GM19467 (cell line): ENCODE measurements around the gene TCHH.
"Not testable (repeated sequence)": the region's sequence is repeated elsewhere in the genome, so short reads cannot be mapped to it uniquely, and the experiment has no call there.

Experiments
- ATAC-seq: cut with Tn5 transposase; IDR thresholded peaks from one replicate; pipeline ENCODE4 v1.9.1; 2021; ENCODE audit warnings: mild to moderate bottlenecking, moderate library complexity; ENCODE audit not compliant: unreplicated experiment

Gene TCHH

GRCh38 chr1:152111515-152111968 is 3.7 kb downstream of the TCHH start:
- ATAC-seq: no peak

DNA sequence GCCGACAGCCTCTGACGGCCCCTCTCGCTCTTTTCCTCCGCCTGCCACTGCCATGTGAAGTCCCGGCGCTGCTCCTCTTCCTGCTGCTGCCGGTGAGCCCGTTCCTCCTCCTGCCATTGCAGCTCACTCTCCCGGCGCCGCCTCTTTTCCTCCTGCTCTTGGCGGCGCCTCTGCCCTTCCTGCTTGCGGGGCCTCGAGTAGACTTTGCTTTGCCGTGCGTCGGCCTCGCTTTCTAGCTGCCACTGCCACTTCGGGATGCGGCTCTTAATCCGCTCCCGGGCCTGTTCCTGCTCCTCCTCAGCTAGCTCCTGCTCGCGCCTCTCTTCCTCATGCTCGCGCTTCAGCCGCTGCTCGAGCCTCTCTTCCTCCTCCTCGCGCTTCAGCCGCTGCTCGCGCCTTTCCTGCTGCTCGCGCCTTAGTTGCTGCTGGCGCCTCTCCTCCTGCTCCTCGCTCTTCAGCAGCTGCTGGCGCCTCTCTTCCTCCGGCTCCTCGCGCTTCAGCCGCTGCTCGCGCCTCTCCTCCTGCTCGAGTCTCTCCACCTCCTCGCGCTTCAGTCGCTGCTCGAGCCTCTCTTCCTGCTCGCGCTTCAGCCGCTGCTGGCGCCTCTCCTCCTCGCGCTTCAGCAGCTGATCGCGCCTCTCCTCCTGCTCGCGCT is 4.3 kb downstream of the TCHH start:
- no peak for ATAC-seq

DNA sequence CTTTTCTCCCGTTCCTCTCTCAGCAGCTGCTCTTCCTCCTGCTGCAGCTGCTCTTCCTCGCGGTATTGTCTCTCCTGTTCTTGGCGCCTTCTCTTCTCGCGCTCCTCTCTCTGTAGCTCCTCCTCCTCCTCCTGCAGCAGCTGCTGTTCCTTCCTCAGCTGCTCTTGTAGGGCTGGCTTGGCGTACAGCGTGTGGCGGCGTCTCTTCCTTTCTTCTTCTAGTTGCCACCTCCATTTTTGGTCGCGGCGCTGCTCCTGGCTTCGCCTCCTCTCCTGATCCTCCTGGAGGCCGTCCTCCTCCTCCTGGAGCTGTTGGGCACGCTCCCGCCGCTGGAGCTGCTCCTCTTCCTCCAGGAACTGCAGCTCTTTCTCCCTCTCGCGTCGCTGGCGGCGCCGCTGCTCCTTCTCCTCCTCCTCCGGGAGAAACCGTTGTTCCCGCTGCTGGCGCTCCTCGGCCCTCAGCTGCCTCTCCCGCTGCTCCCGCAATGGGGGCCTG is 4.8 kb downstream of the TCHH start:
- no peak for ATAC-seq

DNA sequence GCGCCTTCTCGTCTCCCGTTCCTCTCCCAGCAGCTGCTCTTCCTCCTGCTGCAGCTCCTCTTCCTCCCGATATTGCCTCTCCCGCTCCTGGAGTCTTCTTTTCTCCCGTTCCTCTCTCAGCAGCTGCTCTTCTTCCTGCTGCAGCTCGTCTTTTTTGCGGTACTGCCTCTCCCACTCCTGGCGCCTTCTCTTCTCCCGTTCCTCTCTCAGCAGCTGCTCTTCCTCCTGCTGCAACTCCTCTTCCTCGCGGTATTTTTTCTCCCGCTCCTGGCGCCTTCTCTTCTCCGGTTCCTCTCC is 5.3 kb downstream of the TCHH start:
- ATAC-seq: no peak

DNA sequence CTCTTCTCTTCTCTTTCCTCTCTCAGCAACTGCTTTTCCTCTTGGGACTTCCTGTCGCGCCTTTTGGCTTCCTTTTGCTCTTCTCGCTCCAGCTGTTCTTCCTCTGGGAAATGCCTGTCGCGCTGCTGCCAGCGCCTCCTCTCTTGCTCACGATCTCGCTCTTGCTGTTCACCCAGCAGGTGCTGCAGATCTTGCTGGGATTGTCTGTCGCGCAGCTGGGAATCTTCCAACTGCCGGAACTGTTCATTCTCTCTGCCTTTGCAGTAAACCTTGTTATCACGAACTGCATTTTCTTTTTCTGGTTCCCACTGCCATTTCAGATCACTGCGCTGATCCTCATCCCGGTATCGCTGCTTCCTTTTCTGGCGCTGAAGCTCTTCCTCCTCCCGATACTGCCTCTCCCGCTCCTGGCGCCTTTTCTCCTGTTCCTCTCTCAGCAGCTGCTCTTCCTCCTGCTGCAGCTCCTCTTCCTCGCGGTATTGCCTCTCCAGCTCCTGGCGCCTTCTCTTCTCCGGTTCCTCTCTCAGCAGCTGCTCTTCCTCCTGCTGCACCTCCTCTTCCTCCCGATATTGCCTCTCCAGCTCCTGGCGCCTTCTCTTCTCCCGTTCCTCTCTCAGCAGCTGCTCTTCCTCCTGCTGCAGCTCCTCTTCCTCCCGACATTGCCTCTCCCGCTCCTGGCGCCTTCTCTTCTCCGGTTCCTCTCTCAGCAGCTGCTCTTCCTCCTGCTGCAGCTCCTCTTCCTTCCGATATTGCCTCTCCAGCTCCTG is 5.8 kb downstream of the TCHH start:
- ATAC-seq: no peak

GRCh38 chr1:152108882-152109222 is 6.4 kb downstream of the TCHH start:
- no peak for ATAC-seq

GRCh38 chr1:152107984-152108881 is 7.0 kb downstream of the TCHH start:
- no peak for ATAC-seq

- ATAC-seq: no peak
Measured at GRCh38 chr1:152107031-152107983, 7.9 kb downstream of the TCHH start.

- no peak for ATAC-seq
Measured at GRCh38 chr1:152104854-152105253, 10.4 kb downstream of the TCHH start.

DNA sequence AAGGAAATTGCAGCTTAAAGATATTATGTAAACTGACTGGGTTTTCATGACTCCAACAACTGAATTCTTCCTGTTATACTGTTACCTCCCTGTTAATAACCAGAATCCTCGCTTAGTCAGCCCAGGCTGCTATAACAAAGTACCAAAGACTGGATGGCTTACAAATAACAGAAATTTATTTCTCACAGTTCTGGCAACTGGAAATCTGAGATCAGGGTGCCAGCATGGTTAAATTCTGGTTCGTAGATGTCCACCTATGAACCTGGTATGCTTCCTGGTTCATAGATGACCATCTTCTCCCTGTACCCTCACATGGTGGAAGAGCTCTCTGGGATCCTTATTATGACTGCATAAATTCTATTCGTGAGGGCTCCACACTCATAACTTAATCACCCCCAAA is 18.3 kb downstream of the TCHH start:
- ATAC-seq: no peak

GRCh38 chr1:152089014-152089674 is 26.1 kb downstream of the TCHH start, which contains the start of gene TCHHL1:
Gene TCHHL1 (minus strand): TSS chr1:152089064. CDS start chr1:152088143, 921 bp downstream.
- no peak for ATAC-seq

DNA sequence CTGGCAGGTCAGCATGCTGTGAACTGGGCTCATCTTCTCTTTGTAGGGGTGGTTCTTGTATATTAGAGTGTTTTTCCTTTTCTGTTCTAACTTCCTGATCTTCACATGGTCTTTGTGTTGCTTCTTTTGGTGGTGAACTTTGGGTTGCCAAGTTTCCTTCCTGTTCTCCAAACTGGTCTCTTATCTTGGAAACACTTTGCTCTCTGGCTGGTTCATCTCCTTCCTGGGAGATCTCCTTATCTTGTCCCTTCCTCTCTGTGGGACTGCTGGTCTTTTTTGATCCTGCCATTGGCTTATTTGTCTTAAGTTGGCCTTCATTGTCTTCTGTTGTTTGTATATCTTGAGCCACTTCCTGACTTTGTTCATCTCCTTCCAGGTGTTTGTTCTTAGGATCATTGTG is 28.5 kb downstream of the TCHH start:
- no peak for ATAC-seq

DNA sequence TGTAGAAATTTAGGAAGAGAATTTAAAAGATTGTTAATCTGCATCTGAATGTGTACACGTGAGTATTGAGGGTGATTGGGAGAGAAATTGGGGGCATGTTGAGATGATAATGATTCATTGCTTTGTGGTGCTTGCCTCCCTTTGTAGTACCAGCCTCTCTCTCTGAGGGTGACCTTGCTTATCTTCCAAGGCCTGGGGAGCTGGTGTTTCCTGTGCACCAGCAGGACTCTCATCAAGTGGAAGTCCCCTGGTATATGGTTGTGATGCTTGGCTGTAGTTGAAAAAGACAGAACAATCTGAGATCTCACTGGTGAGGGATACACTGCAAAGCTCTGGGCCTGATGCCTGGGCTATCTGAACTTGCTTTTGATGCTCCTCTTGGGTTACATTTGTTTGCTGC is 30.4 kb downstream of the TCHH start:
- no peak for ATAC-seq

- ATAC-seq: not testable (repeated sequence)
Measured at GRCh38 chr1:152081026-152081425, 34.2 kb downstream of the TCHH start.

- ATAC-seq: not testable (repeated sequence)
Measured at GRCh38 chr1:152080494-152080893, 34.8 kb downstream of the TCHH start.

- no peak for ATAC-seq
Measured at GRCh38 chr1:152078831-152079441, 36.3 kb downstream of the TCHH start.

DNA sequence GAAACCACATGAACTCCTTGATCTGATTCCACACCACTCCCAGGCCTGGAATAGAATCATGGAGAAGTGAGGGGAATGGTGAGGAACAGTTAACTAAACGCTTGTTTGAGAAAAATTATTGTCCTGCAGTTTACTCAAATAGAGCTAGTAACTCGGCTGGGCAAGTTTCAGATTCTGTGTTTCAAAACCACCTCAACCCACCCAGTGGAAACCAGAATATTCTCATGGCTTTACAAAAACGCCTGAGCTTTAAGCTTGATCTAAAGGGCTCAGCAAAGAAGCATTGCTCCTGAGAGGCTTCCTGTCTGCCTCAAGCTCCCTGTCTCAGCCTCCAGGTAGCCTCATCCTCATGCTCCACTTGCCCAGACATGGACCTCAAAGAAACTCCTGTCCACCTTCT is 42.9 kb downstream of the TCHH start:
- no peak for ATAC-seq

- ATAC-seq: no peak
Measured at GRCh38 chr1:152071123-152071522, 44.1 kb downstream of the TCHH start.

DNA sequence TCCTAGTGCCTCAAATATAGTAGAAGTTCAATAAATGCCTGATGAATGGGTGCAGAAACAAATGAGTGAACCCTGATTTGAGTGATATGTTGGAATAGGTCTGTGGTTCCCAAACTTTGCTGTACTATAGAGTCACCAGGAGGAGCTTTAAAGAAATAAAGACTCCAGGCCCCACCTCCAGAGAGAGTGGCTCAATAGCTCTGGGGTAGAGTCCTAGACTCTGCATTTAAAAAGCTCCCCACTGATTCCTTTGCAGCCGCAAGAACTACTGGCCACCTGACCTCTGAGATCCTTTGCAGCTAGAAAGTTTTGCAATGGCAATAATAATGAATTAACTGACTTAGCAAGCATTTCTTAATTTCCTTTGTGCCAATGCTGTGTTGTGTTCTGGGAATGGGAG is 47.3 kb downstream of the TCHH start:
- no peak for ATAC-seq
